Measurements from ENCODE around the gene GRID1.
A peak's percentile ranks its signal among the peaks of the same experiment; 100 is the strongest.

The GRID1 gene

DNA sequence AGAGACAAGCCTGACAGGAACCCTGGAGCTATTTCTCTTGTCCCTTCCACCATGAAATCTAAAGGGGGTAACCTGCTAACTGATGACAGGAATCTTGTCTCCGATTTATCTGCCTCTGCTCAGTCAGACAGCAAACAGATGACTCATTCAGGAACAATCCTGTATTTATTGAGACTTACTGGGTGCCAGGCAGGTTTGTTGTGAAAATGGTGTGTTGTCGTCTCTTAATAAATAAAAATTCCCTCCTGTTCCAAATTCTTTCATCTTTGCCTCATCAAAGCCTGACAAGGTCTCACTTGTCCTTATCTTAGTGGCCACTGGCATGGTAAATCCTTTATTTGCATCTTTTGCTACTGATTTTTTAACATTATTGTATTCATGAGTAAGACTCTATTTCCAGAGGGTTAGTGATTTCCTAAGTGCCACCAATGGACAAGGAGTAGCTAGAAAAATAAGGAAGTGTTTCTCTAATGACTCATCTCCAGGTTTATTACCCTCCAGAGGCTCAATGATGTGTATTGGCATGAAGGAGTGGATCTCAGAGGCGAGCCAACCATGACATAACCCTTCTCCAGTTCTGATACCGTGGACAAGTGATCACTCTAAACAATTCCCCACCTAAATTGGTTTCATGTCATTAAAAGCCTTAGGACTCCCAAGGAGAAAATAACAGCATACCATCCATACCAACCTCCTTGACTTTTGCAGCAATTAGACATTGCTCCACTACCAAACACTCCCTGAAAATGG, 724.0 kb downstream of the GRID1 start:
- H4K8ac ChIP-seq (ENCODE audit: low read length), result peak overlapping the region; percentile 87
- peak overlapping the region in 1 of 2 experiments; percentile 19 for H3K4ac ChIP-seq (ENCODE audit: low read depth in 1 of 2, low read length in 2 of 2)
- H2AFZ ChIP-seq (ENCODE audit: low read depth, low read length), result no peak overlapping the region
- peak overlapping the region in 1 of 2 experiments; percentile 92 for H3K18ac ChIP-seq (ENCODE audit: low read depth in 1 of 2, low read length in 2 of 2)
- H2BK15ac ChIP-seq (ENCODE audit: low read depth, poor library complexity, severe bottlenecking), result no peak overlapping the region
- no peaks in the 10 kb centered on the region for H3K9me3 ChIP-seq (ENCODE audit: control insufficient read depth, low read length)
- H3K27me3 ChIP-seq (ENCODE audit: control insufficient read depth in 1 of 2, insufficient read depth in 1 of 2, low read length in 2 of 2), result no peaks in the 10 kb centered on the region
- peaks cover 24% of the 10 kb centered on the region for H3K4me1 ChIP-seq (ENCODE audit: control insufficient read depth, insufficient read depth, low read depth, low read length)
- no peak overlapping the region for H3K4me3 ChIP-seq (ENCODE audit: insufficient read depth in 1 of 2, low read depth in 1 of 2, low read length in 2 of 2)
- H3K9ac ChIP-seq (ENCODE audit: low read length), result peak overlapping the region; percentile 23
- H3K36me3 ChIP-seq (ENCODE audit: control insufficient read depth in 1 of 2, insufficient read depth in 2 of 2, low read depth in 1 of 2, low read length in 2 of 2), result no peaks in the 10 kb centered on the region
- H3K14ac ChIP-seq (ENCODE audit: low read length in 2 of 2), result no peak overlapping the region
- no peak overlapping the region for H3K23ac ChIP-seq (ENCODE audit: low read length in 2 of 2)
- H4K91ac ChIP-seq (ENCODE audit: low read length), result no peak overlapping the region
- WGBS, result 3% methylated on average over 2 of the region's 4 CpGs
- DNase-seq, result peak; percentile 83
- peak overlapping the region; percentile 88 for H2BK5ac ChIP-seq (ENCODE audit: low read depth, low read length, poor library complexity, severe bottlenecking)
- peak overlapping the region in 1 of 2 experiments; percentile 38 for H2BK12ac ChIP-seq (ENCODE audit: low read length in 2 of 2)
- peak overlapping the region; percentile 95 for H2AK5ac ChIP-seq (ENCODE audit: low read length, severe bottlenecking)
- H3K79me1 ChIP-seq (replicated peaks; ENCODE audit: low read length, poor library complexity, severe bottlenecking), result no peaks in the 10 kb centered on the region
- peak overlapping the region; percentile 21 for H3K4me2 ChIP-seq (ENCODE audit: low read length, poor library complexity, severe bottlenecking)
- peak overlapping the region; percentile 97 for H3K27ac ChIP-seq (ENCODE audit: low read length, poor library complexity, severe bottlenecking)
- peak overlapping the region; percentile 30 for H2BK120ac ChIP-seq (ENCODE audit: low read depth, low read length)

GRCh38 chr10:85642082-85642420, 724.5 kb downstream of the GRID1 start:
- Histone ChIP-seq H3K14ac (ENCODE audit: low read length in 2 of 2) (no peak overlapping the region), H3K27ac (ENCODE audit: low read length, poor library complexity, severe bottlenecking) (peak overlapping the region; percentile 97), H4K91ac (ENCODE audit: low read length) (no peak overlapping the region), H3K27me3 (ENCODE audit: control insufficient read depth in 1 of 2, insufficient read depth in 1 of 2, low read length in 2 of 2) (no peaks in the 10 kb centered on the region), H3K18ac (ENCODE audit: low read depth in 1 of 2, low read length in 2 of 2) (peak overlapping the region in 1 of 2 experiments; percentile 76), H2BK5ac (ENCODE audit: low read depth, low read length, poor library complexity, severe bottlenecking) (peak overlapping the region; percentile 37), H2BK15ac (ENCODE audit: low read depth, poor library complexity, severe bottlenecking) (no peak overlapping the region), H2AK5ac (ENCODE audit: low read length, severe bottlenecking) (peak overlapping the region; percentile 59), H3K4me2 (ENCODE audit: low read length, poor library complexity, severe bottlenecking) (peak overlapping the region; percentile 18), H3K36me3 (ENCODE audit: control insufficient read depth in 1 of 2, insufficient read depth in 2 of 2, low read depth in 1 of 2, low read length in 2 of 2) (no peaks in the 10 kb centered on the region), H2BK120ac (ENCODE audit: low read depth, low read length) (no peak overlapping the region), H2AFZ (ENCODE audit: low read depth, low read length) (no peak overlapping the region), H3K9me3 (ENCODE audit: control insufficient read depth, low read length) (no peaks in the 10 kb centered on the region), H4K8ac (ENCODE audit: low read length) (no peak overlapping the region), H3K9ac (ENCODE audit: low read length) (peak overlapping the region; percentile 23), H3K4ac (ENCODE audit: low read depth in 1 of 2, low read length in 2 of 2) (peak overlapping the region in 1 of 2 experiments; percentile 19), H3K4me1 (ENCODE audit: control insufficient read depth, insufficient read depth, low read depth, low read length) (peaks cover 23% of the 10 kb centered on the region), H3K23ac (ENCODE audit: low read length in 2 of 2) (no peak overlapping the region), H3K79me1 (replicated peaks; ENCODE audit: low read length, poor library complexity, severe bottlenecking) (no peaks in the 10 kb centered on the region), H3K4me3 (ENCODE audit: insufficient read depth in 1 of 2, low read depth in 1 of 2, low read length in 2 of 2) (no peak overlapping the region), H2BK12ac (ENCODE audit: low read length in 2 of 2) (peak overlapping the region in 1 of 2 experiments; percentile 38)
- 0% methylated on average over 1 of the region's 1 CpG for WGBS
- DNase-seq, result no peak

- peak; percentile 56 for DNase-seq
- Histone ChIP-seq H3K18ac (ENCODE audit: low read depth in 1 of 2, low read length in 2 of 2) (peak overlapping the region; percentile 76 to 87), H3K79me1 (replicated peaks; ENCODE audit: low read length, poor library complexity, severe bottlenecking) (no peaks in the 10 kb centered on the region), H2BK15ac (ENCODE audit: low read depth, poor library complexity, severe bottlenecking) (no peak overlapping the region), H3K23ac (ENCODE audit: low read length in 2 of 2) (no peak overlapping the region), H2BK5ac (ENCODE audit: low read depth, low read length, poor library complexity, severe bottlenecking) (peak overlapping the region; percentile 37), H4K8ac (ENCODE audit: low read length) (peak overlapping the region; percentile 23), H3K27ac (ENCODE audit: low read length, poor library complexity, severe bottlenecking) (peak overlapping the region; percentile 97), H4K91ac (ENCODE audit: low read length) (no peak overlapping the region), H3K4me1 (ENCODE audit: control insufficient read depth, insufficient read depth, low read depth, low read length) (peaks cover 19% of the 10 kb centered on the region), H2BK120ac (ENCODE audit: low read depth, low read length) (no peak overlapping the region), H3K4me3 (ENCODE audit: insufficient read depth in 1 of 2, low read depth in 1 of 2, low read length in 2 of 2) (no peak overlapping the region), H3K27me3 (ENCODE audit: control insufficient read depth in 1 of 2, insufficient read depth in 1 of 2, low read length in 2 of 2) (no peaks in the 10 kb centered on the region), H3K9me3 (ENCODE audit: control insufficient read depth, low read length) (no peaks in the 10 kb centered on the region), H3K4me2 (ENCODE audit: low read length, poor library complexity, severe bottlenecking) (no peak overlapping the region), H2AK5ac (ENCODE audit: low read length, severe bottlenecking) (peak overlapping the region; percentile 53), H2BK12ac (ENCODE audit: low read length in 2 of 2) (peak overlapping the region; percentile 60), H3K14ac (ENCODE audit: low read length in 2 of 2) (peak overlapping the region in 1 of 2 experiments; percentile 80), H3K4ac (ENCODE audit: low read depth in 1 of 2, low read length in 2 of 2) (peak overlapping the region; percentile 24 to 65), H3K36me3 (ENCODE audit: control insufficient read depth in 1 of 2, insufficient read depth in 2 of 2, low read depth in 1 of 2, low read length in 2 of 2) (no peaks in the 10 kb centered on the region), H2AFZ (ENCODE audit: low read depth, low read length) (no peak overlapping the region), H3K9ac (ENCODE audit: low read length) (no peak overlapping the region)
- WGBS, result 45% methylated on average over 6 of the region's 6 CpGs
Observed at GRCh38 chr10:85641479-85642009, 725.1 kb downstream of the GRID1 start.

DNA sequence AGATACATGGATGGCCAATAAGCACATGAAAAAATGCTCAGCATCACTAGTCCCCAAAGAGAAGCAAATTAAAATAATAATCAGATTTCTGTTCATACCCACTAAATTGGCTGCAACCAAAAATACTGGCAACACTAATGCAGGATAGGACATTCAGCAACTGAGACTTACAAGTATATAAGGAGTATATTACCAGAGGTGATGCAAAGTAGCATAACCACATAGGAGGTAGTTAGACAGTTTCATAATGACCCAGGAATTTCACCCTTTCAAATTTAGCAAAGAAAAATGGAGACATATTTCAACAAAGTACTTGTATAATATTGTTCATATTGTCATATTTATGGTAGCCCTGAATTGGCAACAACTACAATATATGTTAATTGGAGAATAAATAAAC, 727.8 kb downstream of the GRID1 start:
- DNase-seq, result no peak
- H4K8ac ChIP-seq (ENCODE audit: low read length), result no peak overlapping the region
- H3K4ac ChIP-seq (ENCODE audit: low read depth in 1 of 2, low read length in 2 of 2), result no peak overlapping the region

More for the DNA sequence above, 727.8 kb downstream of the GRID1 start:
- peaks cover 8% of the 10 kb centered on the region for H3K4me1 ChIP-seq (ENCODE audit: control insufficient read depth, insufficient read depth, low read depth, low read length)
- H3K36me3 ChIP-seq (ENCODE audit: control insufficient read depth in 1 of 2, insufficient read depth in 2 of 2, low read depth in 1 of 2, low read length in 2 of 2), result no peaks in the 10 kb centered on the region
- H3K23ac ChIP-seq (ENCODE audit: low read length in 2 of 2), result no peak overlapping the region
- H3K4me2 ChIP-seq (ENCODE audit: low read length, poor library complexity, severe bottlenecking), result no peak overlapping the region
- no peak overlapping the region for H3K18ac ChIP-seq (ENCODE audit: low read depth in 1 of 2, low read length in 2 of 2)
- no peaks in the 10 kb centered on the region for H3K9me3 ChIP-seq (ENCODE audit: control insufficient read depth, low read length)
- H4K91ac ChIP-seq (ENCODE audit: low read length), result no peak overlapping the region
- no peak overlapping the region for H3K14ac ChIP-seq (ENCODE audit: low read length in 2 of 2)
- no peaks in the 10 kb centered on the region for H3K79me1 ChIP-seq (replicated peaks; ENCODE audit: low read length, poor library complexity, severe bottlenecking)
- H2BK5ac ChIP-seq (ENCODE audit: low read depth, low read length, poor library complexity, severe bottlenecking), result no peak overlapping the region
- no peak overlapping the region for H3K4me3 ChIP-seq (ENCODE audit: insufficient read depth in 1 of 2, low read depth in 1 of 2, low read length in 2 of 2)
- no peak overlapping the region for H2BK15ac ChIP-seq (ENCODE audit: low read depth, poor library complexity, severe bottlenecking)
- H3K27me3 ChIP-seq (ENCODE audit: control insufficient read depth in 1 of 2, insufficient read depth in 1 of 2, low read length in 2 of 2), result no peaks in the 10 kb centered on the region
- no peak overlapping the region for H3K9ac ChIP-seq (ENCODE audit: low read length)
- H2AFZ ChIP-seq (ENCODE audit: low read depth, low read length), result no peak overlapping the region
- H3K27ac ChIP-seq (ENCODE audit: low read length, poor library complexity, severe bottlenecking), result no peak overlapping the region
- H2BK12ac ChIP-seq (ENCODE audit: low read length in 2 of 2), result no peak overlapping the region
- H2BK120ac ChIP-seq (ENCODE audit: low read depth, low read length), result no peak overlapping the region
- no peak overlapping the region for H2AK5ac ChIP-seq (ENCODE audit: low read length, severe bottlenecking)

Data from mesenchymal stem cell (in vitro differentiated cells and primary cell).